GM12878 (cell line): ENCODE results near the gene DAPK3. TPM values are rescaled to one million over a fixed set of nuclear protein-coding genes. Genes with fewer than 3 reads are reported as not detected.
A peak's percentile ranks its signal among the peaks of the same experiment; 100 is the strongest.

Experiments
- ATAC-seq: fragments of 200-7000 bp; cut with Tn5 transposase; 3 replicates; pipeline ENCODE4 v1.9.1; 2020; ENCODE audit warnings: mild to moderate bottlenecking, moderate library complexity
- BruUV-seq: library from RNA; stranded (reverse); fragments of 400-500 nt; replicated peaks from 2 replicates; lab custom pipeline; 2021; lab: Mats Ljungman, UMichigan
- CTCF ChIA-PET: fragments of 300-600 bp; sonication (Branson Sonifier 250); formaldehyde crosslinking; extraction: SDS; loops from one replicate; lab custom pipeline; 2021; ENCODE audit warnings: inconsistent platforms; lab: Yijun Ruan, JAX
- POLR2A ChIA-PET: fragments of 350-600 bp; formaldehyde crosslinking; extraction: SDS; loops from one replicate; lab custom pipeline; 2021; ENCODE audit warnings: inconsistent platforms; lab: Charles Lee
- RAD21 ChIA-PET: fragments of 300-600 bp; sonication (Branson Sonifier 250); formaldehyde crosslinking; loops from one replicate; lab custom pipeline; 2023; ENCODE audit warnings: antibody characterized with exemption; ENCODE audit not compliant: unreplicated experiment; lab: Charles Lee
- SMC1A ChIA-PET: fragments of 300-600 bp; sonication (Branson Sonifier 250); formaldehyde crosslinking; loops from one replicate; lab custom pipeline; 2023; ENCODE audit not compliant: unreplicated experiment, uncharacterized antibody; lab: Charles Lee
- DNase-seq: peaks from one replicate; pipeline ENCODE4 v3.0.0-alpha.2; 2011; ENCODE audit warnings: low read depth, low spot score
- FAIRE-seq: peaks from 3 replicates; lab custom pipeline; 2011; peaks lifted over from hg19 to GRCh38; lab: Jason Lieb, UNC
- H2AFZ ChIP-seq: 2 replicates; pipeline ENCODE4 v1.6.0; 2011; ENCODE audit warnings: low read depth, low read length, control low read depth; ENCODE audit not compliant: control insufficient read depth
- H3K27ac ChIP-seq: 2 replicates; pipeline ENCODE4 v1.5.1; 2011; ENCODE audit warnings: control low read depth; ENCODE audit not compliant: control insufficient read depth, insufficient read depth
- H3K27me3 ChIP-seq, 2 experiments: replicated peaks in 1 of 2; 2 replicates each; pipeline versions ENCODE4 v1.6.0 to v1.6.1; 2011; ENCODE audit warnings: low read length in 1 of 2; ENCODE audit not compliant: control insufficient read depth in 2 of 2, insufficient read depth in 2 of 2
- H3K36me3 ChIP-seq, 2 experiments: 2 replicates each; pipeline ENCODE4 v1.5.1; 2011; ENCODE audit warnings: low read length in 1 of 2; ENCODE audit not compliant: control insufficient read depth in 2 of 2, insufficient read depth in 2 of 2
- H3K4me1 ChIP-seq: 2 replicates; pipeline ENCODE4 v1.6.1; 2011; ENCODE audit warnings: mild to moderate bottlenecking, low read length, moderate library complexity, mixed read lengths; ENCODE audit not compliant: control insufficient read depth, insufficient read depth
- H3K4me2 ChIP-seq: 2 replicates; pipeline ENCODE4 v1.6.0; 2011; ENCODE audit warnings: control low read depth; ENCODE audit not compliant: control insufficient read depth, insufficient read depth
- H3K4me3 ChIP-seq: fragments of 200-600 bp; sonication (generic); 2 replicates; pipeline ENCODE4 v1.5.1; 2016
- H3K79me2 ChIP-seq: 2 replicates; pipeline ENCODE4 v1.6.0; 2011; ENCODE audit warnings: low read length; ENCODE audit not compliant: control insufficient read depth, insufficient read depth
- H3K9ac ChIP-seq: 2 replicates; pipeline ENCODE4 v1.8.0; 2011; ENCODE audit warnings: low read length, control low read depth, mixed read lengths; ENCODE audit not compliant: control insufficient read depth, insufficient read depth
- H3K9me3 ChIP-seq: replicated peaks from 3 replicates; pipeline ENCODE4 v1.5.1; 2011; ENCODE audit warnings: mild to moderate bottlenecking, low read length; ENCODE audit not compliant: control insufficient read depth, insufficient read depth
- H4K20me1 ChIP-seq: 2 replicates; pipeline ENCODE4 v1.6.0; 2011; ENCODE audit not compliant: control insufficient read depth, insufficient read depth
- CREM ChIP-seq: IDR thresholded peaks from 2 replicates; pipeline ENCODE4 v1.6.1; 2014; ENCODE audit warnings: antibody characterized with exemption, low read depth
- EGR1 ChIP-seq, 2 experiments: IDR thresholded peaks; 1 replicate in 1 of 2; 2 replicates in 1 of 2; pipeline ENCODE4 v1.6.1; 2011 to 2012; ENCODE audit warnings: low read depth in 2 of 2, low read length in 2 of 2, borderline replicate concordance in 1 of 2, mild to moderate bottlenecking in 1 of 2, moderate library complexity in 1 of 2
- NR2C1 ChIP-seq: fragments of 450-650 bp; IDR thresholded peaks from 2 replicates; pipeline ENCODE4 v1.6.1; 2017; ENCODE audit warnings: antibody characterized with exemption, mild to moderate bottlenecking, moderate library complexity
- SIX5 ChIP-seq: IDR thresholded peaks from 2 replicates; pipeline ENCODE4 v1.6.1; 2011; ENCODE audit warnings: mild to moderate bottlenecking, low read depth, low read length, moderate library complexity; ENCODE audit not compliant: severe bottlenecking
- TBL1XR1 ChIP-seq: IDR thresholded peaks from 2 replicates; pipeline ENCODE4 v1.6.1; 2012; ENCODE audit warnings: low read depth, low read length, improper control_type of control experiment
- YBX1 ChIP-seq: fragments of 450-650 bp; IDR thresholded peaks from 2 replicates; pipeline ENCODE4 v1.6.1; 2016; ENCODE audit warnings: antibody characterized with exemption
- ZNF592 ChIP-seq: fragments of 450-650 bp; IDR thresholded peaks from 2 replicates; pipeline ENCODE4 v1.6.1; 2017; ENCODE audit warnings: mild to moderate bottlenecking, moderate library complexity
- ZSCAN29 ChIP-seq: fragments of 450-650 bp; IDR thresholded peaks from 2 replicates; pipeline ENCODE4 v1.6.1; 2017; ENCODE audit warnings: mild to moderate bottlenecking, moderate library complexity
- WGBS: methylation state at CpG from one replicate; pipeline ENCODE4 v1.1.6; 2016; ENCODE audit warnings: low lambda C conversion rate; ENCODE audit not compliant: insufficient replicate concordance, insufficient coverage; ENCODE audit errors: missing lambda C conversion rate; 5-methylcytosine and 5-hydroxymethylcytosine counted together
- in situ Hi-C: fragments of 300-500 bp; cut with MboI; formaldehyde crosslinking; loops from 9 replicates; pipeline ENCODE4 v1.14.3; 2018; ENCODE audit warnings: mixed read lengths
- intact Hi-C: fragments of 100-400 bp; cut with micrococcal nuclease; formaldehyde crosslinking; loops from one replicate; pipeline ENCODE4 v1.14.2; 2022; ENCODE audit not compliant: unreplicated experiment
- polyA plus RNA-seq, 11 experiments: library from polyadenylated mRNA; depleted of rRNA in 4 of 11; unstranded in 6 of 11; stranded (reverse) in 5 of 11; fragments of >200 nt; fragmentation: Nextera tagmentation in 4 of 11; fragmentation: Illumina TruSeq in 1 of 11; extraction: Ambion mirVana in 4 of 11; extraction: Trizol in 1 of 11; gene quantifications; 1 replicate in 1 of 11; 2 replicates in 10 of 11; pipeline versions ENCODE4 v1.2.1 to v1.2.3, GENCODE V29; 2011 to 2016; ENCODE audit warnings: inconsistent platforms in 2 of 11, missing spikeins in 2 of 11, low read depth in 1 of 11
- total RNA-seq, 4 experiments: library from RNA; depleted of rRNA in 3 of 4; stranded (reverse); fragments of >200 nt in 3 of 4; fragmentation: Illumina TruSeq in 1 of 4; extraction: Trizol in 1 of 4; gene quantifications; 2 replicates each; pipeline versions ENCODE4 v1.2.1 to v1.2.3, GENCODE V29; 2013 to 2021
- TF ChIP-seq, protein P1 (sequence below): IDR thresholded peaks from 2 replicates; pipeline ENCODE4 v1.6.1; 2012; ENCODE audit warnings: improper control_type of control experiment, low read depth, low read length; ENCODE audit not compliant: insufficient replicate concordance
- TF ChIP-seq, protein P2 (sequence below): IDR thresholded peaks from 2 replicates; pipeline ENCODE4 v1.6.1; 2011; ENCODE audit warnings: borderline replicate concordance, low read depth, mild to moderate bottlenecking, moderate library complexity, low read length; ENCODE audit not compliant: insufficient read depth, poor library complexity, severe bottlenecking

The DAPK3 gene
- total and polyA plus RNA-seq, 10 of the 15 experiments (the other 5 are each of a cell fraction or from before 2014, with no cell fraction given) = 0.13 to 46.4 (median 24.8) TPM

DNA sequence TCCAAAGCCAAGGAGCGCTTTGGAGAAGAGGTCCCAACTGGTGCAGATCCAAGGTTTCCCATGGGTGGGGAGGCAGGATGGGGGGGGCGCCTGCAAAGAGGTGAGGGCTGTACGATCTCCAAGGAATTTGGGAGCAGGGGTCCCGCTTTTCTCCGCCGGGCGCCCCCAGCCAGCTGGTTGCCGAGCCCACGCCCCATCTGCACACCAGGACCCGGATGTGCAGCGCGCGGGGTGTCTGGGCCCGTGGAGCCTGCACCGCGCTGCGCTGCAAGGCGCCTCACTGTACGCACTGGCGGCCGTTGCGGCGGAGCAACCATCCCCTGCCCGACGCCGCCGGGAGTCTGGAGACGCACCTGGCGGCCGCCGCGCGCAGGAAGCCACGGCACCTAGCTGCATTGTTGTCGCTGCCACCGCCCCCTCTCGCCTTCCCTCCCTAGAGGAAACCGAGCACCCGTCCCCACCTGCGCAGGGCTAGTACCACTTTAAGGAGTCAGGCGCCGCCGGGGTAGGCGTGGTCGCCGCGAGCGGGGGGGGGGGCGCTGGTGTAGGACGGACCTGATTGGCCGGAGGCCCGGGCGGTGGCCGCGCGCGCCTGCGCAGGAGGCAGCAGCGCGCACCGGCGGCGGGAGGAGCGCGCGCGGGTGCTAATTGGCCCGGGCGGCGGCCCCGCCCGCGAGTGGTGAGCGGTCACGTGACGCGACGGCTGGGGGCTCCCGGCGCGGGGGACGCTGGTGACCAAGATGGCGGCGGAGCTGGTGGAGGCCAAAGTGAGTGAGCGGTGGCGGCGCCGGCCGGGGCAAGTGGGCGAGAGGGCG is 36.3 kb upstream of the DAPK3 start, which contains the start of gene PIAS4:
Gene PIAS4 (plus strand): TSS at position 716 of the 815 bp plus-strand sequence. CDS start 25 bp downstream, at position 741.
- H4K20me1 ChIP-seq = no peaks in the 10 kb centered on the region
- TF ChIP-seq TBL1XR1 = no peak; the same call in 1 of the 2 replicates
- TF ChIP-seq ZSCAN29 = no peak
- no peak for TF ChIP-seq SIX5
- TF ChIP-seq, protein P1, sequence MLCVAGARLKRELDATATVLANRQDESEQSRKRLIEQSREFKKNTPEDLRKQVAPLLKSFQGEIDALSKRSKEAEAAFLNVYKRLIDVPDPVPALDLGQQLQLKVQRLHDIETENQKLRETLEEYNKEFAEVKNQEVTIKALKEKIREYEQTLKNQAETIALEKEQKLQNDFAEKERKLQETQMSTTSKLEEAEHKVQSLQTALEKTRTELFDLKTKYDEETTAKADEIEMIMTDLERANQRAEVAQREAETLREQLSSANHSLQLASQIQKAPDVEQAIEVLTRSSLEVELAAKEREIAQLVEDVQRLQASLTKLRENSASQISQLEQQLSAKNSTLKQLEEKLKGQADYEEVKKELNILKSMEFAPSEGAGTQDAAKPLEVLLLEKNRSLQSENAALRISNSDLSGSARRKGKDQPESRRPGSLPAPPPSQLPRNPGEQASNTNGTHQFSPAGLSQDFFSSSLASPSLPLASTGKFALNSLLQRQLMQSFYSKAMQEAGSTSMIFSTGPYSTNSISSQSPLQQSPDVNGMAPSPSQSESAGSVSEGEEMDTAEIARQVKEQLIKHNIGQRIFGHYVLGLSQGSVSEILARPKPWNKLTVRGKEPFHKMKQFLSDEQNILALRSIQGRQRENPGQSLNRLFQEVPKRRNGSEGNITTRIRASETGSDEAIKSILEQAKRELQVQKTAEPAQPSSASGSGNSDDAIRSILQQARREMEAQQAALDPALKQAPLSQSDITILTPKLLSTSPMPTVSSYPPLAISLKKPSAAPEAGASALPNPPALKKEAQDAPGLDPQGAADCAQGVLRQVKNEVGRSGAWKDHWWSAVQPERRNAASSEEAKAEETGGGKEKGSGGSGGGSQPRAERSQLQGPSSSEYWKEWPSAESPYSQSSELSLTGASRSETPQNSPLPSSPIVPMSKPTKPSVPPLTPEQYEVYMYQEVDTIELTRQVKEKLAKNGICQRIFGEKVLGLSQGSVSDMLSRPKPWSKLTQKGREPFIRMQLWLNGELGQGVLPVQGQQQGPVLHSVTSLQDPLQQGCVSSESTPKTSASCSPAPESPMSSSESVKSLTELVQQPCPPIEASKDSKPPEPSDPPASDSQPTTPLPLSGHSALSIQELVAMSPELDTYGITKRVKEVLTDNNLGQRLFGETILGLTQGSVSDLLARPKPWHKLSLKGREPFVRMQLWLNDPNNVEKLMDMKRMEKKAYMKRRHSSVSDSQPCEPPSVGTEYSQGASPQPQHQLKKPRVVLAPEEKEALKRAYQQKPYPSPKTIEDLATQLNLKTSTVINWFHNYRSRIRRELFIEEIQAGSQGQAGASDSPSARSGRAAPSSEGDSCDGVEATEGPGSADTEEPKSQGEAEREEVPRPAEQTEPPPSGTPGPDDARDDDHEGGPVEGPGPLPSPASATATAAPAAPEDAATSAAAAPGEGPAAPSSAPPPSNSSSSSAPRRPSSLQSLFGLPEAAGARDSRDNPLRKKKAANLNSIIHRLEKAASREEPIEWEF = no peak
- peak; percentile 45; the same call in 1 of the 2 replicates for TF ChIP-seq CREM
- TF ChIP-seq ZNF592 = no peak
- TF ChIP-seq, protein P2, sequence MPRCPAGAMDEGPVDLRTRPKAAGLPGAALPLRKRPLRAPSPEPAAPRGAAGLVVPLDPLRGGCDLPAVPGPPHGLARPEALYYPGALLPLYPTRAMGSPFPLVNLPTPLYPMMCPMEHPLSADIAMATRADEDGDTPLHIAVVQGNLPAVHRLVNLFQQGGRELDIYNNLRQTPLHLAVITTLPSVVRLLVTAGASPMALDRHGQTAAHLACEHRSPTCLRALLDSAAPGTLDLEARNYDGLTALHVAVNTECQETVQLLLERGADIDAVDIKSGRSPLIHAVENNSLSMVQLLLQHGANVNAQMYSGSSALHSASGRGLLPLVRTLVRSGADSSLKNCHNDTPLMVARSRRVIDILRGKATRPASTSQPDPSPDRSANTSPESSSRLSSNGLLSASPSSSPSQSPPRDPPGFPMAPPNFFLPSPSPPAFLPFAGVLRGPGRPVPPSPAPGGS = peak; percentile 6
- peak in 1 of 2 experiments; percentile 70; a peak in 2 of 3 replicates for TF ChIP-seq EGR1 (IDR thresholded peaks at IDR 0.05; ENCODE audit: borderline replicate concordance in 1 of 2, low read depth in 2 of 2, low read length in 2 of 2)
- no peak for TF ChIP-seq YBX1
- TF ChIP-seq NR2C1 = peak; percentile 30

More for the DNA sequence above, 36.3 kb upstream of the DAPK3 start, which contains the start of gene PIAS4:
- intact Hi-C loops (no loop called here), in situ Hi-C loops (no loop called here)
- Histone ChIP-seq H3K79me2 (peaks cover 33% of the 10 kb centered on the region), H3K4me1 (peaks cover 7% of the 10 kb centered on the region; the same call in 1 of the 2 replicates), H3K36me3 (no peaks in the 10 kb centered on the region), H3K9me3 (no peaks in the 10 kb centered on the region), H3K9ac (peak within 1 kb of the TSS; percentile 76), H3K4me3 (peak within 1 kb of the TSS; percentile 88), H3K27ac (peak within 1 kb of the TSS; percentile 62), H2AFZ (peak within 1 kb of the TSS; percentile 87), H3K4me2 (peak within 1 kb of the TSS; percentile 95), H3K27me3 (no peaks in the 10 kb centered on the region)
- ChIA-PET POLR2A (interaction anchor here (0.5 to 2.6 kb wide), 13 partner anchors 15 to 225 kb away, joined by 3 to 20 read pairs (median 3); partner anchors contain the start of gene EEF2), SMC1A (interaction anchor here (0.7 to 1.5 kb wide), 3 partner anchors 13 to 51 kb away, joined by 3 to 11 read pairs (median 3); no protein-coding TSS in a partner anchor), CTCF (interaction anchor here (0.6 to 3.4 kb wide), 10 partner anchors 10 to 336 kb away, joined by 3 to 26 read pairs (median 4); partner anchors contain the start of genes EEF2 and MRPL54), RAD21 (interaction anchor here (0.6 to 2.1 kb wide), 7 partner anchors 18 to 963 kb away, joined by 3 to 9 read pairs (median 4); partner anchors contain the start of genes EEF2 and ZBTB7A)
- FAIRE-seq (peak; percentile 87), ATAC-seq (peak; percentile 98), DNase-seq (peak; percentile 69)
- under 1% methylated on average over 78 of the region's 91 CpGs for WGBS
- TSS peak; percentile 96 for BruUV-seq
